ENCODE data around the gene DKC1. TPM values are rescaled to one million over a fixed set of nuclear protein-coding genes. Genes with fewer than 3 reads are reported as not detected.

The DKC1 gene
- total RNA-seq, 1 experiment from 2014 or later, result 160 TPM

GRCh38 chrX:154731184-154731583 lies 31.5 kb upstream of the DKC1 start:
- Mint-ChIP-seq H3K9me3 (peaks cover 79 to 81% of the 10 kb centered on the region in 2 experiments), H3K27me3 (ENCODE audit: low read depth) (no peaks in the 10 kb centered on the region), H3K36me3 (ENCODE audit: insufficient read depth in 1 of 3, low read depth in 3 of 3) (peaks cover 0 to 2% (median 0%) of the 10 kb centered on the region in 3 experiments; a peak in 2 of 7 replicates), H3K4me3 (no peak overlapping the region), H3K4me1 (peaks cover 5 to 9% of the 10 kb centered on the region in 2 experiments; a peak in 2 of 4 replicates), H3K27ac (no peak overlapping the region)
- Histone ChIP-seq H2AK5ac (ENCODE audit: insufficient read length, low read length) (no peak overlapping the region), H4K91ac (ENCODE audit: insufficient read length, low read depth, low read length) (no peak overlapping the region), H2BK20ac (ENCODE audit: low read depth, low read length, poor library complexity, severe bottlenecking) (no peak overlapping the region), H4K5ac (ENCODE audit: insufficient read length, low read depth, low read length) (no peak overlapping the region), H3K18ac (ENCODE audit: insufficient read length, low read depth, low read length) (no peak overlapping the region), H2BK15ac (ENCODE audit: low read depth, low read length) (no peak overlapping the region), H3K27ac (ENCODE audit: insufficient read length, low read depth, low read length) (no peak overlapping the region), H2BK5ac (ENCODE audit: insufficient read length, low read length) (no peak overlapping the region), H3K79me2 (ENCODE audit: insufficient read depth, low read length) (no peaks in the 10 kb centered on the region), H3K4me2 (ENCODE audit: insufficient read depth, insufficient read length, low read length) (no peak overlapping the region), H3K27me3 (ENCODE audit: insufficient read depth, low read length) (no peaks in the 10 kb centered on the region), H3K9ac (ENCODE audit: extremely low read depth, insufficient read length, low read length) (no peak overlapping the region), H3K4ac (ENCODE audit: low read depth, low read length) (no peak overlapping the region), H2BK120ac (ENCODE audit: low read depth, low read length, poor library complexity, severe bottlenecking) (no peak overlapping the region), H3K4me1 (ENCODE audit: insufficient read depth, low read length) (peaks cover 2% of the 10 kb centered on the region; the same call in 1 of the 2 replicates), H3K23ac (ENCODE audit: insufficient read length, low read depth, low read length) (no peak overlapping the region), H2BK12ac (ENCODE audit: insufficient read length, low read depth, low read length) (no peak overlapping the region), H3K23me2 (ENCODE audit: insufficient read length, low read depth, low read length, poor library complexity, severe bottlenecking) (no peaks in the 10 kb centered on the region), H3K14ac (ENCODE audit: insufficient read depth, low read length) (no peak overlapping the region), H3K9me3 (ENCODE audit: control insufficient read depth, low read depth, low read length) (peaks cover 62% of the 10 kb centered on the region), H3K56ac (ENCODE audit: insufficient read length, low read depth, low read length) (no peak overlapping the region), H3K79me1 (ENCODE audit: insufficient read depth, low read depth, low read length, poor library complexity, severe bottlenecking) (no peaks in the 10 kb centered on the region), H2AFZ (ENCODE audit: low read length) (no peak overlapping the region), H4K20me1 (ENCODE audit: control insufficient read depth, insufficient read depth, insufficient read length) (no peaks in the 10 kb centered on the region), H3T11ph (ENCODE audit: low read length) (no peak overlapping the region), H4K8ac (replicated peaks; ENCODE audit: insufficient read length, low read depth, low read length) (no peak overlapping the region)
- TF ChIP-seq CTCF (conservative IDR thresholded peaks at IDR 0.05), result no peak
- no CpG with 5 or more reads among the region's 5 CpGs for WGBS (ENCODE audit: extremely low coverage, insufficient read length, low lambda C conversion rate)
- DNase-seq, result no peak

Measured in H9 (cell line).